Hepatocyte (in vitro differentiated cells): ENCODE results near the gene SMARCC2.

Experiments
- CTCF ChIP-seq: fragments of 200-600 bp; sonication (generic); IDR thresholded peaks from 2 replicates; pipeline ENCODE4 v1.5.1; 2016; ENCODE audit warnings: antibody characterized with exemption, mild to moderate bottlenecking; ENCODE audit not compliant: poor library complexity
- EZH2 ChIP-seq: fragments of 200-600 bp; sonication (generic); IDR thresholded peaks from 2 replicates; pipeline ENCODE4 v1.6.1; 2016; ENCODE audit warnings: antibody characterized with exemption, mild to moderate bottlenecking, borderline replicate concordance
- EZH2phosphoT487 ChIP-seq: fragments of 200-600 bp; sonication (generic); IDR thresholded peaks from one replicate; pipeline ENCODE4 v1.6.1; 2018; ENCODE audit warnings: antibody characterized with exemption, mild to moderate bottlenecking, low read depth, moderate library complexity; ENCODE audit not compliant: unreplicated experiment, severe bottlenecking

- TF ChIP-seq CTCF (no peak), EZH2 (no peak), EZH2phosphoT487 (no peak)
Observed at GRCh38 chr12:56230432-56231183, 41.3 kb upstream of the SMARCC2 start.
